HG02840 (cell line): ENCODE measurements around the gene PIK3CA.
"Not testable (repeated sequence)": the region's sequence is repeated elsewhere in the genome, so short reads cannot be mapped to it uniquely, and the experiment has no call there.

Experiments used
- ATAC-seq: cut with Tn5 transposase; IDR thresholded peaks from one replicate; pipeline ENCODE4 v1.9.1; 2021; ENCODE audit warnings: mild to moderate bottlenecking, moderate library complexity, moderate number of reproducible peaks; ENCODE audit not compliant: unreplicated experiment, low FRiP score

Gene PIK3CA

GRCh38 chr3:179259959-179260756, 112.0 kb downstream of the PIK3CA start:
- ATAC-seq, result not testable (repeated sequence)

GRCh38 chr3:179260949-179261765, 113.0 kb downstream of the PIK3CA start:
- ATAC-seq, result peak; percentile 86

- ATAC-seq, result no peak
Measured at GRCh38 chr3:179263134-179263533, 115.0 kb downstream of the PIK3CA start.

GRCh38 chr3:179264449-179264848, 116.3 kb downstream of the PIK3CA start:
- no peak for ATAC-seq

GRCh38 chr3:179265092-179265491, 116.9 kb downstream of the PIK3CA start:
- no peak for ATAC-seq

GRCh38 chr3:179265875-179266274, 117.7 kb downstream of the PIK3CA start:
- peak; percentile 49 for ATAC-seq

GRCh38 chr3:179266701-179267211, 118.6 kb downstream of the PIK3CA start:
- no peak for ATAC-seq

- no peak for ATAC-seq
Measured at GRCh38 chr3:179268400-179269051, 120.4 kb downstream of the PIK3CA start.

- ATAC-seq, result no peak
Measured at GRCh38 chr3:179269152-179269707, 121.1 kb downstream of the PIK3CA start.

- ATAC-seq, result no peak
Measured at GRCh38 chr3:179272385-179272784, 124.2 kb downstream of the PIK3CA start.

- ATAC-seq, result not testable (repeated sequence)
Measured at GRCh38 chr3:179274434-179274833, 126.3 kb downstream of the PIK3CA start.

GRCh38 chr3:179276001-179276400, 127.8 kb downstream of the PIK3CA start:
- no peak for ATAC-seq

- no peak for ATAC-seq
Measured at GRCh38 chr3:179276743-179277142, 128.6 kb downstream of the PIK3CA start.

GRCh38 chr3:179278151-179278550, 130.0 kb downstream of the PIK3CA start:
- no peak for ATAC-seq

- ATAC-seq, result no peak
Measured at GRCh38 chr3:179278932-179279693, 131.0 kb downstream of the PIK3CA start.

- ATAC-seq, result no peak
Measured at GRCh38 chr3:179279837-179280236, 131.7 kb downstream of the PIK3CA start.

- no peak for ATAC-seq
Measured at GRCh38 chr3:179281825-179282224, 133.7 kb downstream of the PIK3CA start.

GRCh38 chr3:179286331-179286730, 138.2 kb downstream of the PIK3CA start:
- no peak for ATAC-seq

- ATAC-seq, result no peak
Measured at GRCh38 chr3:179288845-179289244, 140.7 kb downstream of the PIK3CA start.

GRCh38 chr3:179289295-179289694, 141.1 kb downstream of the PIK3CA start:
- ATAC-seq, result no peak
